ENCODE measurements around the gene CIAO2B.

Gene CIAO2B

DNA sequence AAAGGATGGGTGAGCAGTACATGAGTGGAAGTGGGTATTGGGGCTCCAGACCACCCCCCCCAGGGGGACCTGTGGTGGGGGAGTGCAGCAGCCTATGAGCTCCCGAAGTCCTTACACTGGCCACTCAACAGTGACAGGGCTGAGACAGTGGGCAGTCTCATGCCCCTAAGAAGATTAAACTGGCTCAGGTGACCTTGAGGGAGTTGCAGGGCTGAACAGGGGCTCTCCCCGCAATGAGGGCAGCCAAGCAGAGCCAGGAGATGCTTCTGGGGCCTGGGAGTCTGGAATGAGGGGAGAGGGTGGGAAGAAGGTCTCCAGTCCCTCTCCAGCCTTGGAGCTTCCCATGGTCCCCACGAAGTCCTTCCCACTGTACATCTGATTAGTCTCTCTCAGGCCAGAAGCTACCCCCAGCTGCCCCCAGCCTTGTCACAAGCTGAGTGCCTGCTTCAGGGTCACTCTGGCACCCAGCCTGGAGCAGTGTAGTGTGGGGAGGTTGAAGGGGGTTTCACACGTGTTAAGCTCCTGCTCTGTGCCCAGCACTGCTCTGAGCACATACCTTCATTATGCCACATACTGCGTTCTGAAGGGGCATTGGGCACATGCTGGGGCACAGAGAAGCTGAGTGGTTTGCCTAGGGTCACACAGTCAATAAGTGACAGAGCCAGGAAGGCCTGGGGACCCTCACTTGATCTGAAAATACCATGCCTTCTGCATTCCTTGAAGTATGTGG is 14.5 kb downstream of the CIAO2B start:
- Histone ChIP-seq H3K4me3 (replicated peaks; ENCODE audit: insufficient read depth, low read length) (no peak overlapping the region), H3K27me3 (ENCODE audit: insufficient read depth, poor library complexity, severe bottlenecking) (peaks cover 22% of the 10 kb centered on the region), H3K27ac (replicated peaks) (no peak overlapping the region)
- no peak for DNase-seq (ENCODE audit: low read depth in 1 of 2, low spot score in 1 of 2)
- TF ChIP-seq, protein P1, sequence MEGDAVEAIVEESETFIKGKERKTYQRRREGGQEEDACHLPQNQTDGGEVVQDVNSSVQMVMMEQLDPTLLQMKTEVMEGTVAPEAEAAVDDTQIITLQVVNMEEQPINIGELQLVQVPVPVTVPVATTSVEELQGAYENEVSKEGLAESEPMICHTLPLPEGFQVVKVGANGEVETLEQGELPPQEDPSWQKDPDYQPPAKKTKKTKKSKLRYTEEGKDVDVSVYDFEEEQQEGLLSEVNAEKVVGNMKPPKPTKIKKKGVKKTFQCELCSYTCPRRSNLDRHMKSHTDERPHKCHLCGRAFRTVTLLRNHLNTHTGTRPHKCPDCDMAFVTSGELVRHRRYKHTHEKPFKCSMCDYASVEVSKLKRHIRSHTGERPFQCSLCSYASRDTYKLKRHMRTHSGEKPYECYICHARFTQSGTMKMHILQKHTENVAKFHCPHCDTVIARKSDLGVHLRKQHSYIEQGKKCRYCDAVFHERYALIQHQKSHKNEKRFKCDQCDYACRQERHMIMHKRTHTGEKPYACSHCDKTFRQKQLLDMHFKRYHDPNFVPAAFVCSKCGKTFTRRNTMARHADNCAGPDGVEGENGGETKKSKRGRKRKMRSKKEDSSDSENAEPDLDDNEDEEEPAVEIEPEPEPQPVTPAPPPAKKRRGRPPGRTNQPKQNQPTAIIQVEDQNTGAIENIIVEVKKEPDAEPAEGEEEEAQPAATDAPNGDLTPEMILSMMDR (IDR thresholded peaks at IDR 0.05; ENCODE audit: insufficient read depth, low read length): no peak
- TF ChIP-seq SPI1 (IDR thresholded peaks at IDR 0.05; ENCODE audit: borderline replicate concordance, low read depth) (no peak), GABPA (IDR thresholded peaks at IDR 0.05; ENCODE audit: low read depth) (no peak), POLR2AphosphoS5 (IDR thresholded peaks at IDR 0.05; ENCODE audit: low read depth) (no peak)
- TF ChIP-seq, protein P2, sequence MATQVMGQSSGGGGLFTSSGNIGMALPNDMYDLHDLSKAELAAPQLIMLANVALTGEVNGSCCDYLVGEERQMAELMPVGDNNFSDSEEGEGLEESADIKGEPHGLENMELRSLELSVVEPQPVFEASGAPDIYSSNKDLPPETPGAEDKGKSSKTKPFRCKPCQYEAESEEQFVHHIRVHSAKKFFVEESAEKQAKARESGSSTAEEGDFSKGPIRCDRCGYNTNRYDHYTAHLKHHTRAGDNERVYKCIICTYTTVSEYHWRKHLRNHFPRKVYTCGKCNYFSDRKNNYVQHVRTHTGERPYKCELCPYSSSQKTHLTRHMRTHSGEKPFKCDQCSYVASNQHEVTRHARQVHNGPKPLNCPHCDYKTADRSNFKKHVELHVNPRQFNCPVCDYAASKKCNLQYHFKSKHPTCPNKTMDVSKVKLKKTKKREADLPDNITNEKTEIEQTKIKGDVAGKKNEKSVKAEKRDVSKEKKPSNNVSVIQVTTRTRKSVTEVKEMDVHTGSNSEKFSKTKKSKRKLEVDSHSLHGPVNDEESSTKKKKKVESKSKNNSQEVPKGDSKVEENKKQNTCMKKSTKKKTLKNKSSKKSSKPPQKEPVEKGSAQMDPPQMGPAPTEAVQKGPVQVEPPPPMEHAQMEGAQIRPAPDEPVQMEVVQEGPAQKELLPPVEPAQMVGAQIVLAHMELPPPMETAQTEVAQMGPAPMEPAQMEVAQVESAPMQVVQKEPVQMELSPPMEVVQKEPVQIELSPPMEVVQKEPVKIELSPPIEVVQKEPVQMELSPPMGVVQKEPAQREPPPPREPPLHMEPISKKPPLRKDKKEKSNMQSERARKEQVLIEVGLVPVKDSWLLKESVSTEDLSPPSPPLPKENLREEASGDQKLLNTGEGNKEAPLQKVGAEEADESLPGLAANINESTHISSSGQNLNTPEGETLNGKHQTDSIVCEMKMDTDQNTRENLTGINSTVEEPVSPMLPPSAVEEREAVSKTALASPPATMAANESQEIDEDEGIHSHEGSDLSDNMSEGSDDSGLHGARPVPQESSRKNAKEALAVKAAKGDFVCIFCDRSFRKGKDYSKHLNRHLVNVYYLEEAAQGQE (IDR thresholded peaks at IDR 0.05; ENCODE audit: insufficient replicate concordance, low read depth): no peak

DNA sequence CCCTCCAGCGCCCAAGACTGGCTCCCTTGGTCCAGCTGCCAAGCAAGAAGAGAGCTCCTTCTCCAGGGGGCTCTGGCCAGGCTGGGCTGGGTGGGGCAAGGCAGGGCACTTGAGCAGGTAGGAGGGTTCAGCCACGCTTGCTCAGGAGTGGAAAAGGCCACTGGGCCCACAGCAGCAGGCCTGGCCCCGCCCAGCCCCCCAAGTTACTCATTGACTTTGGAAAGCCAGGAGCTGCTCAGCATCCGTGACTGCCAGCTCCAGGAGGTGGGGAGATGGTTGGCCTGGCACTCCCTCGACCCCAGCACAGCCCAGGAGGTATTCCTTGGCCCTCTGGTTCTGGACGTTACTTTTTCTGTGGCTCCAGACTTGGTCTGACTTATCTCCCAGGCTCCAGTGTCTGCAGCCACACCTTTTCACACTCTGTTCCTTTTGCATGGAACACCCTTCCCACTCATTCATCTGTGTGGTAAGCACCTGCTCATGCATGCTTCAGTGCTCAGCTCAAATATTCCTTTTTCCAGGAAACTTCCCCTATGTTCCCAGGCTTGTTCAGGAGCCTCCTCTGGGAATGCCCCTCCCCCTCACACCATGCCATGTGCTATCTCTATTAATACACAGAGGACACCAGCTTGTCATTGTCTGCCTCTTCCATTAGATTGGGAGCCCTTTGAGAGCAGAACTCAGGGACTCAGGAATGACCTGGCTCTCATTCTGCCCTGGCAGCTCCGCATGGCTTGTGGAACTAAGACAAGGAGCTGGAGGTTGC is 15.2 kb downstream of the CIAO2B start, which contains the start of gene CDH16:
Gene CDH16, minus strand, starts transcription at position 83 of the 766 bp plus-strand sequence. CDS start 820 bp downstream, outside the sequence.
- Histone ChIP-seq H3K4me3 (replicated peaks; ENCODE audit: insufficient read depth, low read length) (no peak within 1 kb of the TSS), H3K27me3 (ENCODE audit: insufficient read depth, poor library complexity, severe bottlenecking) (peaks cover 14% of the 10 kb centered on the region), H3K27ac (replicated peaks) (no peak within 1 kb of the TSS)
- TF ChIP-seq, protein P2 (IDR thresholded peaks at IDR 0.05; ENCODE audit: insufficient replicate concordance, low read depth): no peak
- TF ChIP-seq, protein P1 (IDR thresholded peaks at IDR 0.05; ENCODE audit: insufficient read depth, low read length): no peak
- TF ChIP-seq GABPA (IDR thresholded peaks at IDR 0.05; ENCODE audit: low read depth) (no peak), POLR2AphosphoS5 (IDR thresholded peaks at IDR 0.05; ENCODE audit: low read depth) (no peak), SPI1 (IDR thresholded peaks at IDR 0.05; ENCODE audit: borderline replicate concordance, low read depth) (no peak)
- no peak for DNase-seq (ENCODE audit: low read depth in 1 of 2, low spot score in 1 of 2)

DNA sequence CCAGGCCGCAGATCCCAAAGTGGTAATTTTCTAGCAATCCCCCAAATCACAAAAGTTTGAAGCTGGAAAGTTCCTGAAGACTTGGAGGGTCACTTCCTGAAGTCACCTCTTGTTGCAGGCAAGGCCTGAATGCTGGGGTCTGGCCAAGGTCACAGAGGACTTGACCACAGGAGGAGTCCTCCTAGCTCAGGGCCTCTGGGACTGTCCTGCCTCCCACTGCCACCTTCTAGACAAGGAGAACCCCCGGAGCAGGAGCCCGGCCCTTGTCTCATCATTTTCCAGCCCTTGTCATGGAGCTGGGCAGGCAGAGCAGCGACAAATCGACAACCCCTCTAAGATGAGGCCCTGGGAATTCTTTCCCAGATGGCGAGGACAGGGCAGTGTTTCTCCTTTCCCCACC is 15.8 kb downstream of the CIAO2B start:
- Histone ChIP-seq H3K27me3 (ENCODE audit: insufficient read depth, poor library complexity, severe bottlenecking) (peaks cover 8% of the 10 kb centered on the region), H3K4me3 (replicated peaks; ENCODE audit: insufficient read depth, low read length) (no peak overlapping the region), H3K27ac (replicated peaks) (no peak overlapping the region)
- no peak for DNase-seq (ENCODE audit: low read depth in 1 of 2, low spot score in 1 of 2)
- TF ChIP-seq POLR2AphosphoS5 (IDR thresholded peaks at IDR 0.05; ENCODE audit: low read depth): no peak

DNA sequence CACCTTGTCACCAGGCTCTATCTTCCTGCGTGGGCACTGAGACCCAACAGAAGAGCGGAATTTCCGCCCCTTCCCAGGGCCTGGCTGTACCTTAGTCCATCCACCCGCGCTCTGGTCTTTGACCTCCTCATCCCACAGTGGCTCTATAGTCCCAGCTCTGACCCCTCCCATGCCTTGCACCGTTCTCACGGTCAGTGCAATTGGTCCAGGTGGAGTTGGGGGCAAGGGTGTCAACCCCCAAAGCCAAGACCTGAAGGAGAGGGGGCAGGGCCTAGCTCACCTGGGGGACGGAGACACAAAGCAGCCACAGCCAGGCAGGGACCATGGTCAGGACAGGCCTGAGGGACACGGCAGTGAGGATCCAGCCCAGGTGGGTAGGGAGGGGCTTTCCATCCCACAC is 16.5 kb downstream of the CIAO2B start:
- DNase-seq (ENCODE audit: low read depth in 1 of 2, low spot score in 1 of 2): no peak
- H3K27me3 ChIP-seq (ENCODE audit: insufficient read depth, poor library complexity, severe bottlenecking): peaks cover 5% of the 10 kb centered on the region
- no peak for TF ChIP-seq POLR2AphosphoS5 (IDR thresholded peaks at IDR 0.05; ENCODE audit: low read depth)
- TF ChIP-seq, protein P2 (IDR thresholded peaks at IDR 0.05; ENCODE audit: insufficient replicate concordance, low read depth): no peak
- TF ChIP-seq SPI1 (IDR thresholded peaks at IDR 0.05; ENCODE audit: borderline replicate concordance, low read depth): no peak
- TF ChIP-seq, protein P1 (IDR thresholded peaks at IDR 0.05; ENCODE audit: insufficient read depth, low read length): no peak
- no peak for TF ChIP-seq GABPA (IDR thresholded peaks at IDR 0.05; ENCODE audit: low read depth)
- H3K27ac ChIP-seq (replicated peaks): no peak overlapping the region
- no peak overlapping the region for H3K4me3 ChIP-seq (replicated peaks; ENCODE audit: insufficient read depth, low read length)
